K562 (cell line): ENCODE results near the gene PCSK6. TPM values are rescaled to one million over a fixed set of nuclear protein-coding genes. Genes with fewer than 3 reads are reported as not detected.
A peak's percentile ranks its signal among the peaks of the same experiment; 100 is the strongest.

Source experiments
- ATF6 ChIP-seq: sonication (generic); formaldehyde crosslinking; IDR thresholded peaks from 2 replicates; pipeline ENCODE4 v1.4.0; 2020; ENCODE audit warnings: mild to moderate bottlenecking, missing genetic modification reagents
- BDP1 ChIP-seq: IDR thresholded peaks from 3 replicates; pipeline ENCODE4 v1.6.1; 2011; ENCODE audit not compliant: insufficient read length, insufficient read depth
- BRD9 ChIP-seq: fragments of 450-650 bp; IDR thresholded peaks from 2 replicates; pipeline ENCODE4 v1.6.1; 2018; ENCODE audit warnings: low read depth; ENCODE audit not compliant: partially characterized antibody
- ELF1 ChIP-seq: fragments of 200-800 bp; sonication (Bioruptor generic); IDR thresholded peaks from 2 replicates; pipeline ENCODE4 v1.6.1; 2016; ENCODE audit warnings: missing genetic modification characterization, missing compliant biosample characterization
- ETV1 ChIP-seq: fragments of 450-650 bp; conservative IDR thresholded peaks from 2 replicates; pipeline ENCODE4 v1.6.1; 2016; ENCODE audit warnings: missing genetic modification characterization, control low read depth, low read depth, missing compliant biosample characterization
- FOXK2 ChIP-seq, 2 experiments: fragments of 450-650 bp; IDR thresholded peaks in 1 of 2; conservative IDR thresholded peaks in 1 of 2; 2 replicates each; pipeline ENCODE4 v1.6.1; 2016; ENCODE audit warnings: low read depth in 2 of 2, mild to moderate bottlenecking in 1 of 2
- FOXM1 ChIP-seq, 2 experiments: fragments of 450-650 bp in 1 of 2; sonication (generic) in 1 of 2; formaldehyde crosslinking in 1 of 2; IDR thresholded peaks; 2 replicates each; pipeline versions ENCODE4 v1.6.1 to v1.9.0; 2017 to 2022; ENCODE audit warnings: low read depth in 2 of 2, mild to moderate bottlenecking in 2 of 2, missing genetic modification reagents in 1 of 2, moderate library complexity in 1 of 2
- HDAC6 ChIP-seq: IDR thresholded peaks from 2 replicates; pipeline ENCODE4 v1.6.1; 2012; ENCODE audit warnings: low read depth, mild to moderate bottlenecking, control low read depth, inconsistent platforms, low read length, moderate library complexity
- HES1 ChIP-seq: fragments of 450-650 bp; IDR thresholded peaks from 2 replicates; pipeline ENCODE4 v1.6.1; 2016; ENCODE audit warnings: low read depth, mild to moderate bottlenecking, moderate library complexity
- ILK ChIP-seq: fragments of 450-650 bp; IDR thresholded peaks from 2 replicates; pipeline ENCODE4 v1.6.1; 2016; ENCODE audit warnings: missing genetic modification characterization, low read depth, mild to moderate bottlenecking, missing compliant biosample characterization, moderate library complexity, borderline replicate concordance
- MXI1 ChIP-seq: IDR thresholded peaks from 2 replicates; pipeline ENCODE4 v1.6.1; 2011; ENCODE audit warnings: low read depth, mild to moderate bottlenecking, improper control_type of control experiment, low read length
- NR4A1 ChIP-seq, 2 experiments: fragments of 250-450 bp in 1 of 2; fragments of 450-650 bp in 1 of 2; sonication (Bioruptor Pico) in 1 of 2; IDR thresholded peaks; 2 replicates each; pipeline versions ENCODE4 v1.4.0 to v1.6.1; 2016 to 2020; ENCODE audit warnings: mild to moderate bottlenecking in 2 of 2, missing compliant biosample characterization in 1 of 2, missing genetic modification characterization in 1 of 2, moderate library complexity in 1 of 2
- PHTF2 ChIP-seq: fragments of 250-450 bp; sonication (Bioruptor Pico); IDR thresholded peaks from 2 replicates; pipeline ENCODE4 v1.5.0; 2021; ENCODE audit warnings: mild to moderate bottlenecking
- STAG1 ChIP-seq: sonication (generic); formaldehyde crosslinking; IDR thresholded peaks from 2 replicates; pipeline ENCODE4 v1.5.0; 2020; ENCODE audit warnings: missing genetic modification reagents, borderline replicate concordance
- TAF1 ChIP-seq: IDR thresholded peaks from 2 replicates; pipeline ENCODE4 v1.6.1; 2011; ENCODE audit warnings: mild to moderate bottlenecking, low read length, moderate library complexity; ENCODE audit not compliant: insufficient read depth, control insufficient read depth, severe bottlenecking; ENCODE audit errors: extremely low read depth
- ZBTB5 ChIP-seq: fragments of 450-650 bp; IDR thresholded peaks from 2 replicates; pipeline ENCODE4 v1.6.1; 2017; ENCODE audit warnings: antibody characterized with exemption
- ZBTB9 ChIP-seq: fragments of 450-650 bp; formaldehyde crosslinking; IDR thresholded peaks from 2 replicates; pipeline ENCODE4 v1.4.0; 2020; ENCODE audit warnings: mild to moderate bottlenecking, moderate library complexity
- ZNF121 ChIP-seq: sonication (generic); formaldehyde crosslinking; conservative IDR thresholded peaks from 2 replicates; pipeline ENCODE4 v1.8.0; 2022; ENCODE audit warnings: missing genetic modification reagents
- ZNF124 ChIP-seq: sonication (generic); formaldehyde crosslinking; IDR thresholded peaks from 2 replicates; pipeline ENCODE4 v1.8.1; 2022; ENCODE audit warnings: missing genetic modification reagents
- polyA plus RNA-seq, 8 experiments: library from polyadenylated mRNA; depleted of rRNA in 4 of 8; stranded (reverse) in 5 of 8; unstranded in 3 of 8; fragments of >200 nt; fragmentation: Nextera tagmentation in 2 of 8; fragmentation: Illumina TruSeq in 1 of 8; extraction: Ambion mirVana in 2 of 8; extraction: Trizol in 1 of 8; gene quantifications; 2 replicates each; pipeline versions ENCODE4 v1.2.1 to v1.2.3, GENCODE V29; 2011 to 2014; ENCODE audit warnings: inconsistent platforms in 1 of 8, missing spikeins in 1 of 8
- total RNA-seq, 7 experiments: library from RNA; depleted of rRNA in 6 of 7; stranded (reverse); fragments of >200 nt in 6 of 7; fragmentation: Illumina TruSeq in 2 of 7; extraction: Trizol in 2 of 7; gene quantifications; 2 replicates each; pipeline versions ENCODE4 v1.2.1 to v1.2.3, GENCODE V29; 2011 to 2021; ENCODE audit warnings: low replicate concordance in 1 of 7

PCSK6 gene
- total and polyA plus RNA-seq, 9 of the 15 experiments (the other 6 are each of a cell fraction or from before 2014, with no cell fraction given) = 2.2 to 32.6 (median 14.5) TPM

GRCh38 chr15:101294731-101295606 is 194.5 kb downstream of the PCSK6 start, which contains the start of gene SNRPA1 (continued):
- TF ChIP-seq ZNF121 (no peak), ZBTB9 (CRISPR knock-in tag) (peak; percentile 82), STAG1 (CRISPR knock-in tag) (peak; percentile 48; the same call in 1 of the 2 replicates), ZNF124 (CRISPR knock-in tag) (peak; percentile 32; the same call in 1 of the 2 replicates), TAF1 (peak; percentile 88), ATF6 (CRISPR knock-in tag) (no peak), ETV1 (tag) (peak; percentile 80), ELF1 (tag) (peak; percentile 89), PHTF2 (CRISPR knock-in tag) (no peak), HES1 (no peak), ILK (tag) (no peak), FOXM1 (IDR thresholded peaks at IDR 0.05; ENCODE audit: low read depth) (peak; percentile 18; the same call in 1 of the 2 replicates), FOXM1 (CRISPR knock-in tag; IDR thresholded peaks at IDR 0.05; ENCODE audit: low read depth) (no peak; the same call in 1 of the 2 replicates), ZBTB5 (no peak), BDP1 (no peak), HDAC6 (no peak), MXI1 (peak; percentile 87), FOXK2 (conservative IDR thresholded peaks at IDR 0.05 in 1 of 2, IDR thresholded peaks at IDR 0.05 in 1 of 2; ENCODE audit: low read depth in 2 of 2) (peak; percentile 89 to 92; a peak in 3 of 4 replicates), BRD9 (no peak), NR4A1 (CRISPR knock-in tag; IDR thresholded peaks at IDR 0.05) (no peak), NR4A1 (tag; IDR thresholded peaks at IDR 0.05) (0 out of 2 replicates have a peak, but pooled peaks have one; percentile 8)
